Testis (tissue), 2 donors: ENCODE results near the gene ZNF804A.

ENCODE experiments used
- POLR2A ChIP-seq: fragments of 450-650 bp; IDR thresholded peaks from one replicate; pipeline ENCODE4 v1.6.1; 2017; ENCODE audit warnings: antibody characterized with exemption, mild to moderate bottlenecking, moderate library complexity
- TF ChIP-seq, protein P1 (sequence below), 3 experiments: fragments of 450-650 bp in 2 of 3; fragments of 200-600 bp in 1 of 3; sonication (generic) in 1 of 3; IDR thresholded peaks; one replicate each; pipeline ENCODE4 v1.5.1; 2016 to 2019; ENCODE audit warnings: antibody characterized with exemption in 3 of 3, mild to moderate bottlenecking in 2 of 3, moderate library complexity in 1 of 3

DNA sequence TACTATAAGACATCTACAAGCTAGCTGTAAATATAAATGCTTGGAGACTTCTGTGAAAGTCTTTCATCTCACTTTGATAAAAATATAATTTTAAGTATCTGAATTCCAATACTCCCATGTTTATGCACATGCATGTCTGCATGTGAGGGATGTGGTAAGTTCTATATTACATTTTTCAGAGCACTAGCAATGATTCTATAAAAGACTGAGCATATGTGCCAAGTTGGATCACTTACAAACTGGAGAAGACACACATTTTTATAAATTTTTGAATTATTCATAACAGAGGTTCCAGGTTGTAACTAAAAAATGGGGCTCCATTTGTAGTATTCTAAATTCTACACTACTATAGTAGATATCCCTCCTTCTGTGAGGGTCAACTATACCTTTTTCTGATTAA is 26.0 kb downstream of the ZNF804A start:
- TF ChIP-seq, protein P1, sequence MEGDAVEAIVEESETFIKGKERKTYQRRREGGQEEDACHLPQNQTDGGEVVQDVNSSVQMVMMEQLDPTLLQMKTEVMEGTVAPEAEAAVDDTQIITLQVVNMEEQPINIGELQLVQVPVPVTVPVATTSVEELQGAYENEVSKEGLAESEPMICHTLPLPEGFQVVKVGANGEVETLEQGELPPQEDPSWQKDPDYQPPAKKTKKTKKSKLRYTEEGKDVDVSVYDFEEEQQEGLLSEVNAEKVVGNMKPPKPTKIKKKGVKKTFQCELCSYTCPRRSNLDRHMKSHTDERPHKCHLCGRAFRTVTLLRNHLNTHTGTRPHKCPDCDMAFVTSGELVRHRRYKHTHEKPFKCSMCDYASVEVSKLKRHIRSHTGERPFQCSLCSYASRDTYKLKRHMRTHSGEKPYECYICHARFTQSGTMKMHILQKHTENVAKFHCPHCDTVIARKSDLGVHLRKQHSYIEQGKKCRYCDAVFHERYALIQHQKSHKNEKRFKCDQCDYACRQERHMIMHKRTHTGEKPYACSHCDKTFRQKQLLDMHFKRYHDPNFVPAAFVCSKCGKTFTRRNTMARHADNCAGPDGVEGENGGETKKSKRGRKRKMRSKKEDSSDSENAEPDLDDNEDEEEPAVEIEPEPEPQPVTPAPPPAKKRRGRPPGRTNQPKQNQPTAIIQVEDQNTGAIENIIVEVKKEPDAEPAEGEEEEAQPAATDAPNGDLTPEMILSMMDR (IDR thresholded peaks at IDR 0.05): no peak
- no peak for TF ChIP-seq POLR2A
